SU-DHL-6 (cell line): ENCODE measurements around the gene TICAM1.
"Not testable (repeated sequence)": the region's sequence is repeated elsewhere in the genome, so short reads cannot be mapped to it uniquely, and the experiment has no call there.

ENCODE experiments used
- H2AFZ ChIP-seq: fragments of 200-600 bp; sonication (generic); 2 replicates; pipeline ENCODE4 v1.6.1; 2014; ENCODE audit warnings: low read depth, mild to moderate bottlenecking, moderate library complexity, mixed read lengths, antibody characterized with exemption, low read length; ENCODE audit not compliant: severe bottlenecking
- H3F3A ChIP-seq: fragments of 200-600 bp; shearing (Covaris generic); 2 replicates; pipeline ENCODE4 v1.6.0; 2016; ENCODE audit warnings: antibody characterized with exemption, mild to moderate bottlenecking; ENCODE audit not compliant: insufficient read depth
- H3K27ac ChIP-seq: fragments of 200-600 bp; sonication (generic); 2 replicates; pipeline ENCODE4 v1.5.1; 2016; ENCODE audit warnings: low read depth, mild to moderate bottlenecking, low read length, moderate library complexity, mixed read lengths
- H3K27me3 ChIP-seq: fragments of 200-600 bp; sonication (generic), shearing (Covaris generic); 2 replicates; pipeline ENCODE4 v1.6.0; 2014; ENCODE audit warnings: mild to moderate bottlenecking, low read length
- H3K36me3 ChIP-seq: fragments of 200-600 bp; sonication (generic); 2 replicates; pipeline ENCODE4 v1.6.1; 2014; ENCODE audit warnings: mild to moderate bottlenecking, low read length, mixed read lengths
- H3K4me2 ChIP-seq: fragments of 300-600, 200-600 bp; shearing (Covaris generic), sonication (generic); 2 replicates; pipeline ENCODE4 v1.6.0; 2014; ENCODE audit warnings: low read length, low read depth, mild to moderate bottlenecking; ENCODE audit not compliant: poor library complexity, severe bottlenecking
- H3K4me3 ChIP-seq: fragments of 200-600 bp; sonication (generic); 2 replicates; pipeline ENCODE4 v1.5.1; 2014; ENCODE audit warnings: antibody characterized with exemption, low read length, mild to moderate bottlenecking, mixed read lengths; ENCODE audit not compliant: insufficient read depth, poor library complexity, severe bottlenecking
- H3K79me2 ChIP-seq: fragments of 200-600 bp; sonication (generic); 2 replicates; pipeline ENCODE4 v1.6.1; 2014; ENCODE audit warnings: mild to moderate bottlenecking, low read length, moderate library complexity; ENCODE audit not compliant: insufficient read depth
- H3K9ac ChIP-seq: fragments of 200-600 bp; sonication (generic); 2 replicates; pipeline ENCODE4 v1.7.0; 2014; ENCODE audit warnings: mild to moderate bottlenecking, low read length
- H3K9me2 ChIP-seq: fragments of 200-600 bp; sonication (generic); replicated peaks from 2 replicates; pipeline ENCODE4 v1.6.1; 2014; ENCODE audit warnings: low read length; ENCODE audit not compliant: insufficient read depth
- H3K9me3 ChIP-seq: fragments of 200-600 bp; sonication (generic); 2 replicates; pipeline ENCODE4 v1.6.1; 2014; ENCODE audit warnings: low read length, mixed read lengths; ENCODE audit not compliant: insufficient read depth
- H4K20me1 ChIP-seq: fragments of 200-600 bp; sonication (generic); 2 replicates; pipeline ENCODE4 v1.6.1; 2014; ENCODE audit warnings: low read depth, mild to moderate bottlenecking, antibody characterized with exemption, low read length, moderate library complexity, mixed read lengths
- EZH2phosphoT487 ChIP-seq: fragments of 200-600 bp; sonication (generic), shearing (Covaris generic); conservative IDR thresholded peaks from 2 replicates; pipeline ENCODE4 v1.6.1; 2018; ENCODE audit warnings: mild to moderate bottlenecking, antibody characterized with exemption, low read length, moderate library complexity, mixed read lengths
- TF ChIP-seq, protein P1 (sequence below): fragments of 200-600 bp; sonication (generic); IDR thresholded peaks from one replicate; pipeline ENCODE4 v1.5.1; 2017; ENCODE audit warnings: antibody characterized with exemption, mild to moderate bottlenecking, low read length, moderate library complexity; ENCODE audit not compliant: insufficient read depth, poor library complexity, severe bottlenecking

Gene TICAM1

DNA sequence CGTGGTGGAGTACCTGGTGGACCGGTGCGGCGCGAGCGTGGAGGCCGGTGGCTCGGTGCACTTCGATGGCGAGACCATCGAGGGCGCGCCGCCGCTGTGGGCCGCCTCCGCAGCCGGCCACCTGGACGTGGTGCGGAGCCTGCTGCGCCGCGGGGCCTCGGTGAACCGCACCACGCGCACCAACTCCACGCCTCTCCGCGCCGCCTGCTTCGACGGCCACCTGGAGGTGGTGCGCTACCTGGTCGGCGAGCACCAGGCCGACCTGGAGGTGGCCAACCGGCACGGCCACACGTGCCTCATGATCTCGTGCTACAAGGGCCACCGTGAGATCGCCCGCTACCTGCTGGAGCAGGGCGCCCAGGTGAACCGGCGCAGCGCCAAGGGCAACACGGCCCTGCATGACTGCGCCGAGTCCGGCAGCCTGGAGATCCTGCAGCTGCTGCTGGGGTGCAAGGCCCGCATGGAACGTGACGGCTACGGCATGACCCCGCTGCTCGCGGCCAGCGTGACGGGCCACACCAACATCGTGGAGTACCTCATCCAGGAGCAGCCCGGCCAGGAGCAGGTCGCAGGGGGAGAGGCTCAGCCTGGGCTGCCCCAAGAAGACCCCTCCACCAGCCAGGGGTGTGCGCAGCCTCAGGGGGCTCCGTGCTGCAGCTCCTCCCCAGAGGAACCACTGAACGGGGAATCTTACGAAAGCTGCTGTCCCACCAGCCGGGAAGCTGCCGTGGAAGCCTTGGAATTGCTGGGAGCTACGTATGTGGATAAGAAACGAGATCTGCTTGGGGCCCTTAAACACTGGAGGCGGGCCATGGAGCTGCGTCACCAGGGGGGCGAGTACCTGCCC is 39.3 kb downstream of the TICAM1 start:
- H4K20me1 ChIP-seq, H3K9me3 ChIP-seq, H3K9me2 ChIP-seq, H3K36me3 ChIP-seq, H3F3A ChIP-seq, H3K27me3 ChIP-seq: not testable (repeated sequence)
- Histone ChIP-seq H3K79me2 (peaks cover 49% of the 10 kb centered on the region), H3K4me2 (peak overlapping the region; percentile 77), H3K4me3 (peak overlapping the region; percentile 84), H3K9ac (peak overlapping the region; percentile 94), H2AFZ (peak overlapping the region; percentile 83), H3K27ac (peak overlapping the region; percentile 61)

- H3K9me3 ChIP-seq: no peaks in the 10 kb centered on the region
- peak within 1 kb of the TSS; percentile 77 for H3K4me2 ChIP-seq
- H3K27ac ChIP-seq: peak within 1 kb of the TSS; percentile 61
- H3F3A ChIP-seq: 0 out of 2 replicates have a peak, but pooled peaks cover 8% of the 10 kb centered on the region
- peak within 1 kb of the TSS; percentile 98 for H2AFZ ChIP-seq
- TF ChIP-seq EZH2phosphoT487: no peak
- TF ChIP-seq, protein P1, sequence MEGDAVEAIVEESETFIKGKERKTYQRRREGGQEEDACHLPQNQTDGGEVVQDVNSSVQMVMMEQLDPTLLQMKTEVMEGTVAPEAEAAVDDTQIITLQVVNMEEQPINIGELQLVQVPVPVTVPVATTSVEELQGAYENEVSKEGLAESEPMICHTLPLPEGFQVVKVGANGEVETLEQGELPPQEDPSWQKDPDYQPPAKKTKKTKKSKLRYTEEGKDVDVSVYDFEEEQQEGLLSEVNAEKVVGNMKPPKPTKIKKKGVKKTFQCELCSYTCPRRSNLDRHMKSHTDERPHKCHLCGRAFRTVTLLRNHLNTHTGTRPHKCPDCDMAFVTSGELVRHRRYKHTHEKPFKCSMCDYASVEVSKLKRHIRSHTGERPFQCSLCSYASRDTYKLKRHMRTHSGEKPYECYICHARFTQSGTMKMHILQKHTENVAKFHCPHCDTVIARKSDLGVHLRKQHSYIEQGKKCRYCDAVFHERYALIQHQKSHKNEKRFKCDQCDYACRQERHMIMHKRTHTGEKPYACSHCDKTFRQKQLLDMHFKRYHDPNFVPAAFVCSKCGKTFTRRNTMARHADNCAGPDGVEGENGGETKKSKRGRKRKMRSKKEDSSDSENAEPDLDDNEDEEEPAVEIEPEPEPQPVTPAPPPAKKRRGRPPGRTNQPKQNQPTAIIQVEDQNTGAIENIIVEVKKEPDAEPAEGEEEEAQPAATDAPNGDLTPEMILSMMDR: peak; percentile 97
- H3K9ac ChIP-seq: peak within 1 kb of the TSS; percentile 94
- no peaks in the 10 kb centered on the region; the same call in 1 of the 2 replicates for H3K36me3 ChIP-seq
- peak within 1 kb of the TSS; percentile 84 for H3K4me3 ChIP-seq
- no peaks in the 10 kb centered on the region for H3K27me3 ChIP-seq
- no peaks in the 10 kb centered on the region for H3K9me2 ChIP-seq
- no peaks in the 10 kb centered on the region for H4K20me1 ChIP-seq
- peaks cover 45% of the 10 kb centered on the region for H3K79me2 ChIP-seq
These were observed 40.1 kb downstream of the TICAM1 start, which contains the start of gene FEM1A for GRCh38 chr19:4791183-4792018. FEM1A (plus strand) TSS chr19:4791734; CDS start chr19:4791855, 121 bp downstream.

DNA sequence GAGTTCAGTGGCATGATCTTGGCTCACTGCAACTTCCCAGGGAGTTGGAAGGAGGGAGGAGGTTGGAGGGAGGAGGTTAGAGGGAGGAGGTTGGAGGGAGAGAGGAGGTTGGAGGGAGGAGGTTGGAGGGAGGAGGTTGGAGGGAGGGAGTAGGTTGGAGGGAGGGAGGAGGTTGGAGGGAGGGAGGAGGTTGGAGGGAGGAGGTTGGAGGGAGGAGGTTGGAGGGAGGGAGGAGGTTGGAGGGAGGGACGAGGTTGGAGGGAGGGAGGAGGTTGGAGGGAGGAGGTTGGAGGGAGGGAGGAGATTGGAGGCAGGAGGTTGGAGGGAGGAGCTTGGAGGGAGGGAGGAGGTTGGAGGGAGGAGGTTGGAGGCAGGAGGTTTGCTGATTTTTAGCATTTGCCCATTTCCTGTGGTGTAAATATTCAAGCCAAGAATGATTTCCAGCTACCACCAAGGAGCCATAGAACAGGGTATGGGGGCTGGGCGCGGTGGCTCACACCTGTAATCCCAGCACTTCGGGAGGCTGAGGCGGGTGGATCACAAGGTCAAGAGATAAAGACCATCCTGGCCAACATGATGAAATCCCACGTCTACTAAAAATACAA is 45.0 kb downstream of the TICAM1 start:
- not testable (repeated sequence) for H3F3A ChIP-seq, H3K9me3 ChIP-seq, H3K9ac ChIP-seq, H3K79me2 ChIP-seq, H4K20me1 ChIP-seq, H3K27ac ChIP-seq, H3K36me3 ChIP-seq, H3K27me3 ChIP-seq, H3K9me2 ChIP-seq, H3K4me2 ChIP-seq, H2AFZ ChIP-seq, H3K4me3 ChIP-seq

DNA sequence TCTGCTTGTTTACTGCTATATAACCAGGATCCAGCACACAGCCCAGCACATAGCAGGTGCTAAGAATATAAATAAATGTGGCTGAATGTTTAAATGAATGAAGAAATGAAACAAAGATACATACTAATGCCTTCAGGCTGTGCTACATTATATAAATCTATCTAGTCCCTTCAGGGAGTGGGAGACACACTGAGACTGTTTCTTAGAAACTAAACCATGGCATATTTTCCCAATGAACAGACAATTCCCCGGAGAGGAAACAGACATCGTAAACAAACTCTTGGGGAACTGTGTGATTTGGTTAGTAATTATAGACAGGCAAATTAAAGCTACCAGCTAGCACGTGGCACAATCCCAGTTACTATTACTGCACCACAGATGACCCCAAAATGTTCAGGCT is 49.7 kb downstream of the TICAM1 start:
- Histone ChIP-seq H2AFZ (no peak overlapping the region), H3K27me3 (no peaks in the 10 kb centered on the region), H3K9me2 (no peaks in the 10 kb centered on the region), H3K9ac (no peak overlapping the region), H3K36me3 (no peaks in the 10 kb centered on the region), H3K79me2 (no peaks in the 10 kb centered on the region), H3K27ac (no peak overlapping the region), H4K20me1 (no peaks in the 10 kb centered on the region), H3K9me3 (no peaks in the 10 kb centered on the region), H3F3A (no peaks in the 10 kb centered on the region), H3K4me2 (no peak overlapping the region), H3K4me3 (no peak overlapping the region)
- TF ChIP-seq EZH2phosphoT487: no peak
- TF ChIP-seq, protein P1: no peak
